ENCODE results near the gene TFF2. TPM values are rescaled to one million over a fixed set of nuclear protein-coding genes. Genes with fewer than 3 reads are reported as not detected.

The TFF2 gene
- total RNA-seq, 1 donor: not detected

Other genes with a start within 250 kb of the TFF2 start
- gene ABCG1, start 131.9 kb downstream of the TFF2 start, total RNA-seq: 33.0 TPM
- gene TFF3, start 35.6 kb downstream of the TFF2 start, total RNA-seq: not detected
- gene TFF1, start 15.5 kb upstream of the TFF2 start, total RNA-seq: not detected
- gene TMPRSS3, start 45.1 kb upstream of the TFF2 start, total RNA-seq: 0.42 TPM
- gene UBASH3A, start 52.9 kb upstream of the TFF2 start, total RNA-seq: 18.5 TPM
- 0.10 TPM for gene RSPH1, start 145.2 kb upstream of the TFF2 start, total RNA-seq
- gene SLC37A1, start 162.9 kb upstream of the TFF2 start, total RNA-seq: 19.4 TPM